Thyroid gland (tissue), 4 donors: ENCODE data around the gene SLC9C1. TPM values are rescaled to one million over a fixed set of nuclear protein-coding genes. Genes with fewer than 3 reads are reported as not detected.

Experiments used
- DNase-seq, 2 donors: peaks; one replicate each; pipeline ENCODE4 v3.0.0-alpha.2; 2019
- H3K27ac ChIP-seq, 3 donors: fragments of 200-600 bp; sonication (generic); 1 replicate in 2 of 3; 2 replicates in 1 of 3; pipeline ENCODE4 v1.5.1; 2016 to 2019; ENCODE audit warnings: mild to moderate bottlenecking in 1 of 3, moderate library complexity in 1 of 3
- H3K27me3 ChIP-seq: fragments of 200-600 bp; sonication (generic); one replicate; pipeline ENCODE4 v1.5.1; 2019
- H3K36me3 ChIP-seq, 2 donors: fragments of 200-600 bp; sonication (generic); one replicate each; pipeline ENCODE4 v1.5.1; 2016 to 2019
- H3K4me1 ChIP-seq, 2 donors: fragments of 200-600 bp; sonication (generic); one replicate each; pipeline ENCODE4 v1.5.1; 2017 to 2019
- H3K4me3 ChIP-seq, 3 donors: fragments of 200-600 bp; sonication (generic); replicated peaks in 1 of 3; 1 replicate in 2 of 3; 2 replicates in 1 of 3; pipeline ENCODE4 v1.5.1; 2016; ENCODE audit warnings: mild to moderate bottlenecking in 1 of 3
- H3K9me3 ChIP-seq: fragments of 200-600 bp; sonication (generic); one replicate; pipeline ENCODE4 v1.5.1; 2017
- CTCF ChIP-seq, 6 experiments: fragments of 200-600 bp in 3 of 6; fragments of 450-650 bp in 3 of 6; sonication (generic) in 3 of 6; IDR thresholded peaks; one replicate each; pipeline ENCODE4 v1.5.1; 2016 to 2019; ENCODE audit warnings: antibody characterized with exemption in 6 of 6, mild to moderate bottlenecking in 2 of 6, inconsistent platforms in 1 of 6, moderate library complexity in 1 of 6
- POLR2A ChIP-seq, 2 donors: fragments of 450-650 bp; IDR thresholded peaks; one replicate each; pipeline ENCODE4 v1.6.1; 2017; ENCODE audit warnings: antibody characterized with exemption in 2 of 2, mild to moderate bottlenecking in 2 of 2, moderate library complexity in 1 of 2
- WGBS, 2 donors: methylation state at CpG; one replicate each; pipeline ENCODE4 v1.1.5; 2017; 5-methylcytosine and 5-hydroxymethylcytosine counted together
- intact Hi-C: fragments of 100-400 bp; cut with DNase I; formaldehyde crosslinking; loops from one replicate; pipeline ENCODE4 v1.15.1; 2023
- total RNA-seq, 4 donors: library from RNA; depleted of rRNA; stranded (reverse); fragments of >200 nt; gene quantifications; one replicate each; pipeline ENCODE4 v1.2.3, GENCODE V29; 2016

The SLC9C1 gene
- total RNA-seq, 4 donors from 2014 or later = 0.11 TPM; not detected in 3

GRCh38 chr3:112116748-112117186 is 177.2 kb downstream of the SLC9C1 start:
- no peak overlapping the region for H3K4me3 ChIP-seq
- TF ChIP-seq CTCF (IDR thresholded peaks at IDR 0.05) (no peak), POLR2A (IDR thresholded peaks at IDR 0.05) (no peak)
- peaks cover 0 to 5% of the 10 kb centered on the region in 2 donors for H3K36me3 ChIP-seq
- intact Hi-C loops = loop anchor here (10.0 kb wide), 1 partner anchor 408 kb away; no protein-coding TSS in a partner anchor
- no peak overlapping the region for H3K27ac ChIP-seq
- DNase-seq = no peak
- 67 to 76% methylated on average over 13 of the region's 13 CpGs for WGBS, 2 donors
- H3K27me3 ChIP-seq = no peaks in the 10 kb centered on the region
- peaks cover 0 to 12% of the 10 kb centered on the region in 2 donors for H3K4me1 ChIP-seq
- H3K9me3 ChIP-seq = no peaks in the 10 kb centered on the region

GRCh38 chr3:112115806-112116383 is 178.1 kb downstream of the SLC9C1 start:
- no peak overlapping the region for H3K4me3 ChIP-seq
- H3K27ac ChIP-seq = no peak overlapping the region
- intact Hi-C loops = loop anchor here (10.0 kb wide), 1 partner anchor 409 kb away; no protein-coding TSS in a partner anchor
- WGBS, 2 donors = 82 to 95% methylated on average over 6 of the region's 6 CpGs
- H3K36me3 ChIP-seq = peaks cover 0 to 5% of the 10 kb centered on the region in 2 donors
- DNase-seq = no peak
- no peaks in the 10 kb centered on the region for H3K27me3 ChIP-seq
- TF ChIP-seq POLR2A (IDR thresholded peaks at IDR 0.05) = no peak
- no peaks in the 10 kb centered on the region for H3K9me3 ChIP-seq
- peaks cover 0 to 10% of the 10 kb centered on the region in 2 donors for H3K4me1 ChIP-seq

GRCh38 chr3:112115161-112115739 is 178.8 kb downstream of the SLC9C1 start:
- peaks cover 0 to 7% of the 10 kb centered on the region in 2 donors for H3K4me1 ChIP-seq
- H3K27me3 ChIP-seq = no peaks in the 10 kb centered on the region
- WGBS, 2 donors = 89 to 91% methylated on average over 6 of the region's 6 CpGs
- TF ChIP-seq CTCF (IDR thresholded peaks at IDR 0.05) = no peak
- TF ChIP-seq POLR2A (IDR thresholded peaks at IDR 0.05) = no peak
- peaks cover 0 to 5% of the 10 kb centered on the region in 2 donors for H3K36me3 ChIP-seq
- H3K27ac ChIP-seq = no peak overlapping the region
- no peak overlapping the region for H3K4me3 ChIP-seq
- intact Hi-C loops = loop anchor here (10.0 kb wide), 1 partner anchor 410 kb away; no protein-coding TSS in a partner anchor
- no peaks in the 10 kb centered on the region for H3K9me3 ChIP-seq
- DNase-seq = no peak

GRCh38 chr3:112114576-112115160 is 179.3 kb downstream of the SLC9C1 start:
- no peak for DNase-seq

More at GRCh38 chr3:112114576-112115160, 179.3 kb downstream of the SLC9C1 start:
- H3K4me3 ChIP-seq = no peak overlapping the region
- WGBS, 2 donors = 94 to 97% methylated on average over 6 of the region's 6 CpGs
- H3K27ac ChIP-seq = no peak overlapping the region
- intact Hi-C loops = loop anchor here (10.0 kb wide), 1 partner anchor 410 kb away; no protein-coding TSS in a partner anchor
- H3K4me1 ChIP-seq = peaks cover 0 to 1% of the 10 kb centered on the region in 2 donors
- H3K36me3 ChIP-seq = peaks cover 0 to 5% of the 10 kb centered on the region in 2 donors
- no peaks in the 10 kb centered on the region for H3K27me3 ChIP-seq
- H3K9me3 ChIP-seq = no peaks in the 10 kb centered on the region
- TF ChIP-seq CTCF (IDR thresholded peaks at IDR 0.05) (no peak), POLR2A (IDR thresholded peaks at IDR 0.05) (no peak)
